Astrocyte of the spinal cord (primary cell): ENCODE data around the gene ERC2.

Source experiments
- DNase-seq: peaks from one replicate; pipeline ENCODE4 v3.0.0; 2011; ENCODE audit warnings: low read depth, low spot score
- H3K4me3 ChIP-seq: 2 replicates; pipeline ENCODE4 v1.5.1; 2011; ENCODE audit warnings: low read depth, mild to moderate bottlenecking, low read length, moderate library complexity
- in situ Hi-C: cut with HindIII; loops from 2 replicates; pipeline ENCODE4 v1.10.0; 2017; ENCODE audit warnings: low sequenced_read_pairs
- TF ChIP-seq, protein P1 (sequence below): IDR thresholded peaks from 2 replicates; pipeline ENCODE4 v1.5.1; 2012; ENCODE audit warnings: low read depth, mild to moderate bottlenecking, low read length, inconsistent platforms

Gene ERC2

DNA sequence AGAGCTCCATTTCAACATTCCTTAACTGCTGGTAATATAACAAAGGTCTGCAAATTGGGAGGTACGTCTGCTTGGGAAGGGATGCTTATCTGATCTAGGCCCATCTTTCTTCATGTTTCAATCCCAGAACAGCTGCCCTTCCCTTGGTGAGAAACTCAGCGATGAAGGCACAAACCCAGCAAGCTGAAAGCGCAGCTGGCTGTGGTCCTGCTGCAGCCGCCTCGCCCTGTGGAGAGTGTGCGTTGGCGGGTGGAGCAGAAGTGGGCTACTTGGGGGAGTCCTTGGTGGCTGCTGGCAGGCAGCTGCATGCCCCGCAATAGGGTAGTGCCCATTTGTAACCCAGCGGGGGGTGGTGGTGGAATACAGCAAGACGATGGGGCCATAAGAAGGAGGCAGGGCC is 820.6 kb downstream of the ERC2 start:
- in situ Hi-C loops, result no loop called here
- DNase-seq, result no peak
- TF ChIP-seq, protein P1, sequence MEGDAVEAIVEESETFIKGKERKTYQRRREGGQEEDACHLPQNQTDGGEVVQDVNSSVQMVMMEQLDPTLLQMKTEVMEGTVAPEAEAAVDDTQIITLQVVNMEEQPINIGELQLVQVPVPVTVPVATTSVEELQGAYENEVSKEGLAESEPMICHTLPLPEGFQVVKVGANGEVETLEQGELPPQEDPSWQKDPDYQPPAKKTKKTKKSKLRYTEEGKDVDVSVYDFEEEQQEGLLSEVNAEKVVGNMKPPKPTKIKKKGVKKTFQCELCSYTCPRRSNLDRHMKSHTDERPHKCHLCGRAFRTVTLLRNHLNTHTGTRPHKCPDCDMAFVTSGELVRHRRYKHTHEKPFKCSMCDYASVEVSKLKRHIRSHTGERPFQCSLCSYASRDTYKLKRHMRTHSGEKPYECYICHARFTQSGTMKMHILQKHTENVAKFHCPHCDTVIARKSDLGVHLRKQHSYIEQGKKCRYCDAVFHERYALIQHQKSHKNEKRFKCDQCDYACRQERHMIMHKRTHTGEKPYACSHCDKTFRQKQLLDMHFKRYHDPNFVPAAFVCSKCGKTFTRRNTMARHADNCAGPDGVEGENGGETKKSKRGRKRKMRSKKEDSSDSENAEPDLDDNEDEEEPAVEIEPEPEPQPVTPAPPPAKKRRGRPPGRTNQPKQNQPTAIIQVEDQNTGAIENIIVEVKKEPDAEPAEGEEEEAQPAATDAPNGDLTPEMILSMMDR, result no peak
- no peak overlapping the region for H3K4me3 ChIP-seq

DNA sequence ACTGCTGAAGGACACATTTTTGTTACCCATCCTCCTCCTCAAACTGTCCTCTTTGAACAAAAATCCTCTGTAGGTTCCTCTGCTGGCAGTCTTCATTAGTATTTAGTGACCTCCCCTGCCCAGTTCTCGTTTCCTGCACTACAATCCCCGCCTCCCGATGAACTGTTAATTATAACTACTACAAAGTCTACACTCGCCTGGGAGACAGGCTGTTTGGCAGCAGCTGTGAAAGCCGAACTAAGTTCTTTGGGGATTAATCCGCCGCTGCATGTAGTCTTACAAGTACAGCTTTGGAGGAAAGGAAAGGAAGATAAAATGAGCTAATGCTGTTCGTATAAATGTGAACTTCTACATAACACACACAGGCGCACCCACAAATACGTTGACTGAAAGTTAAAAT is 821.2 kb downstream of the ERC2 start:
- no peak for DNase-seq
- H3K4me3 ChIP-seq, result no peak overlapping the region
- in situ Hi-C loops, result no loop called here
- TF ChIP-seq, protein P1, result no peak

GRCh38 chr3:55646121-55646520 is 822.1 kb downstream of the ERC2 start:
- in situ Hi-C loops, result no loop called here

GRCh38 chr3:55645422-55645821 is 822.8 kb downstream of the ERC2 start:
- no peak for DNase-seq
- no peak overlapping the region for H3K4me3 ChIP-seq
- in situ Hi-C loops, result no loop called here
- TF ChIP-seq, protein P1, result no peak

More at GRCh38 chr3:55646121-55646520, 822.1 kb downstream of the ERC2 start:
- DNase-seq, result no peak
- TF ChIP-seq, protein P1, result no peak
- H3K4me3 ChIP-seq, result no peak overlapping the region

DNA sequence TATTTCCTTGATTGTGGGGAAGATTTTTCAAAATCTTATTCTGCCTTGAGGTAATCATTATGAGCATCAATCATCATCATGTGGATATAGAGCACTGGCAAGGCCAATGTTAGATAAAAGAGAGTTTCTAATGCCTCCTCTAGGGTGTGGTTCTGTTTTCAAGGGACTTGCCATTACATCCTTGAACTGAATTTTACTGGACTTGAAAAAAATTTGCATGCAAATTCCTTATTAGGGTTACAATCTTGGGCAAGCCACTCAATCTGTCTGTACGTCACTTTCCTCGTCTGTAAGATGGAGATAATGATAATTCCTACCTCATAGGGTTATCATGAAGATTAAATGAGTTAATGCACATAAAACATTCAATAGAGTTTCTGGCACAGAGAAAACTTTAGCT is 825.0 kb downstream of the ERC2 start:
- no peak for DNase-seq
- in situ Hi-C loops, result no loop called here
- TF ChIP-seq, protein P1, result no peak
- H3K4me3 ChIP-seq, result no peak overlapping the region

GRCh38 chr3:55641964-55642363 is 826.3 kb downstream of the ERC2 start:
- in situ Hi-C loops, result no loop called here
- H3K4me3 ChIP-seq, result no peak overlapping the region
- no peak for DNase-seq
- TF ChIP-seq, protein P1, result no peak
